ENCODE data around the gene FAM228A. TPM values are rescaled to one million over a fixed set of nuclear protein-coding genes. Genes with fewer than 3 reads are reported as not detected.
"Not testable (repeated sequence)": the region's sequence is repeated elsewhere in the genome, so short reads cannot be mapped to it uniquely, and the experiment has no call there.

The FAM228A gene
- total RNA-seq, 1 donor from 2014 or later: not detected

- intact Hi-C loops (cut with micrococcal nuclease): no loop called here
- ChIA-PET POLR2A (no interaction called here), CTCF (no interaction called here)
- DNase-seq (no peak), ATAC-seq (ENCODE audit: low read depth) (no peak)
- Mint-ChIP-seq H3K36me3 (ENCODE audit: low read depth) (no peaks in the 10 kb centered on the region), H3K27ac (no peak overlapping the region), H3K4me3 (no peak overlapping the region), H3K27me3 (no peaks in the 10 kb centered on the region), H3K9me3 (no peaks in the 10 kb centered on the region), H3K4me1 (no peaks in the 10 kb centered on the region)
- no peak for TF ChIP-seq CTCF (IDR thresholded peaks at IDR 0.05)
These were observed 8.7 kb downstream of the FAM228A start for GRCh38 chr2:24183366-24184069.

- H3K27ac Mint-ChIP-seq: no peak overlapping the region
- no peaks in the 10 kb centered on the region for H3K36me3 Mint-ChIP-seq (ENCODE audit: low read depth)
- ChIA-PET CTCF (no interaction called here), POLR2A (no interaction called here)
- no peak for DNase-seq
- ATAC-seq (ENCODE audit: low read depth): no peak
- H3K4me1 Mint-ChIP-seq: no peaks in the 10 kb centered on the region
- TF ChIP-seq CTCF (IDR thresholded peaks at IDR 0.05): no peak
- intact Hi-C loops (cut with micrococcal nuclease): no loop called here
- no peaks in the 10 kb centered on the region for H3K9me3 Mint-ChIP-seq
- H3K4me3 Mint-ChIP-seq: no peak overlapping the region
- peaks cover 7% of the 10 kb centered on the region for H3K27me3 Mint-ChIP-seq
These were observed 14.7 kb downstream of the FAM228A start for GRCh38 chr2:24189551-24189950.

- Mint-ChIP-seq H3K9me3 (no peaks in the 10 kb centered on the region), H3K27me3 (peaks cover 7% of the 10 kb centered on the region), H3K27ac (no peak overlapping the region), H3K4me3 (no peak overlapping the region), H3K36me3 (ENCODE audit: low read depth) (no peaks in the 10 kb centered on the region), H3K4me1 (no peaks in the 10 kb centered on the region)
- ChIA-PET CTCF (no interaction called here), POLR2A (no interaction called here)
- intact Hi-C loops (cut with micrococcal nuclease): no loop called here
- no peak for TF ChIP-seq CTCF (IDR thresholded peaks at IDR 0.05)
- DNase-seq: no peak
- no peak for ATAC-seq (ENCODE audit: low read depth)
These were observed 15.7 kb downstream of the FAM228A start for GRCh38 chr2:24190503-24190902.

GRCh38 chr2:24191156-24191555 is 16.3 kb downstream of the FAM228A start:
- Mint-ChIP-seq H3K9me3 (no peaks in the 10 kb centered on the region), H3K27me3 (peaks cover 7% of the 10 kb centered on the region), H3K36me3 (ENCODE audit: low read depth) (no peaks in the 10 kb centered on the region), H3K4me1 (no peaks in the 10 kb centered on the region), H3K27ac (no peak overlapping the region), H3K4me3 (no peak overlapping the region)
- no peak for TF ChIP-seq CTCF (IDR thresholded peaks at IDR 0.05)
- ChIA-PET POLR2A (no interaction called here), CTCF (no interaction called here)
- no peak for ATAC-seq (ENCODE audit: low read depth)
- intact Hi-C loops (cut with micrococcal nuclease): no loop called here
- DNase-seq: no peak

GRCh38 chr2:24191848-24192247 is 17.0 kb downstream of the FAM228A start:
- ATAC-seq (ENCODE audit: low read depth): no peak
- peaks cover 7% of the 10 kb centered on the region for H3K27me3 Mint-ChIP-seq
- ChIA-PET CTCF (no interaction called here), POLR2A (no interaction called here)
- H3K9me3 Mint-ChIP-seq: peaks cover 4% of the 10 kb centered on the region
- TF ChIP-seq CTCF (IDR thresholded peaks at IDR 0.05): no peak
- H3K4me1 Mint-ChIP-seq: no peaks in the 10 kb centered on the region
- H3K4me3 Mint-ChIP-seq: no peak overlapping the region
- DNase-seq: no peak
- intact Hi-C loops (cut with micrococcal nuclease): no loop called here
- H3K36me3 Mint-ChIP-seq (ENCODE audit: low read depth): no peaks in the 10 kb centered on the region
- H3K27ac Mint-ChIP-seq: no peak overlapping the region

GRCh38 chr2:24197213-24197612 is 22.4 kb downstream of the FAM228A start:
- H3K4me3 Mint-ChIP-seq; intact Hi-C loops (cut with micrococcal nuclease); POLR2A ChIA-PET; H3K9me3 Mint-ChIP-seq; H3K27me3 Mint-ChIP-seq; H3K27ac Mint-ChIP-seq; H3K4me1 Mint-ChIP-seq; ATAC-seq (ENCODE audit: low read depth); CTCF ChIA-PET; DNase-seq: not testable (repeated sequence)
- peaks cover 19% of the 10 kb centered on the region for H3K36me3 Mint-ChIP-seq (ENCODE audit: low read depth)
